ENCODE data around the gene TNIK.

The TNIK gene

GRCh38 chr3:171379961-171380483, 80.2 kb downstream of the TNIK start:
- no peak for TF ChIP-seq CTCF (IDR thresholded peaks at IDR 0.05; ENCODE audit: extremely low read depth, insufficient read depth, missing control alignments)
- in situ Hi-C loops (cut with MboI; ENCODE audit: low pct_unique_long_range_greater_than_20kb, low sequenced_read_pairs, unreplicated experiment), result no loop called here
- no peak for DNase-seq (ENCODE audit: low spot score)

- no peak for TF ChIP-seq CTCF (IDR thresholded peaks at IDR 0.05; ENCODE audit: extremely low read depth, insufficient read depth, missing control alignments)
- in situ Hi-C loops (cut with MboI; ENCODE audit: low pct_unique_long_range_greater_than_20kb, low sequenced_read_pairs, unreplicated experiment), result no loop called here
- no peak for DNase-seq (ENCODE audit: low spot score)
These were observed 80.9 kb downstream of the TNIK start for GRCh38 chr3:171379281-171379680.

GRCh38 chr3:171378586-171378985, 81.6 kb downstream of the TNIK start:
- no peak for TF ChIP-seq CTCF (IDR thresholded peaks at IDR 0.05; ENCODE audit: extremely low read depth, insufficient read depth, missing control alignments)
- DNase-seq (ENCODE audit: low spot score), result no peak
- in situ Hi-C loops (cut with MboI; ENCODE audit: low pct_unique_long_range_greater_than_20kb, low sequenced_read_pairs, unreplicated experiment), result no loop called here

- no peak for TF ChIP-seq CTCF (IDR thresholded peaks at IDR 0.05; ENCODE audit: extremely low read depth, insufficient read depth, missing control alignments)
- in situ Hi-C loops (cut with MboI; ENCODE audit: low pct_unique_long_range_greater_than_20kb, low sequenced_read_pairs, unreplicated experiment), result no loop called here
- DNase-seq (ENCODE audit: low spot score), result no peak
These were observed 82.3 kb downstream of the TNIK start for GRCh38 chr3:171377859-171378258.

- no peak for TF ChIP-seq CTCF (IDR thresholded peaks at IDR 0.05; ENCODE audit: extremely low read depth, insufficient read depth, missing control alignments)
- in situ Hi-C loops (cut with MboI; ENCODE audit: low pct_unique_long_range_greater_than_20kb, low sequenced_read_pairs, unreplicated experiment), result no loop called here
- no peak for DNase-seq (ENCODE audit: low spot score)
These were observed 83.6 kb downstream of the TNIK start for GRCh38 chr3:171376596-171376947.

- in situ Hi-C loops (cut with MboI; ENCODE audit: low pct_unique_long_range_greater_than_20kb, low sequenced_read_pairs, unreplicated experiment), result no loop called here
- DNase-seq (ENCODE audit: low spot score), result no peak
- no peak for TF ChIP-seq CTCF (IDR thresholded peaks at IDR 0.05; ENCODE audit: extremely low read depth, insufficient read depth, missing control alignments)
These were observed 84.3 kb downstream of the TNIK start for GRCh38 chr3:171375666-171376595.
